ENCODE data around the gene CLIP4. TPM values are rescaled to one million over a fixed set of nuclear protein-coding genes. Genes with fewer than 3 reads are reported as not detected.

Gene CLIP4
- total RNA-seq, 1 donor: 73.5 TPM

DNA sequence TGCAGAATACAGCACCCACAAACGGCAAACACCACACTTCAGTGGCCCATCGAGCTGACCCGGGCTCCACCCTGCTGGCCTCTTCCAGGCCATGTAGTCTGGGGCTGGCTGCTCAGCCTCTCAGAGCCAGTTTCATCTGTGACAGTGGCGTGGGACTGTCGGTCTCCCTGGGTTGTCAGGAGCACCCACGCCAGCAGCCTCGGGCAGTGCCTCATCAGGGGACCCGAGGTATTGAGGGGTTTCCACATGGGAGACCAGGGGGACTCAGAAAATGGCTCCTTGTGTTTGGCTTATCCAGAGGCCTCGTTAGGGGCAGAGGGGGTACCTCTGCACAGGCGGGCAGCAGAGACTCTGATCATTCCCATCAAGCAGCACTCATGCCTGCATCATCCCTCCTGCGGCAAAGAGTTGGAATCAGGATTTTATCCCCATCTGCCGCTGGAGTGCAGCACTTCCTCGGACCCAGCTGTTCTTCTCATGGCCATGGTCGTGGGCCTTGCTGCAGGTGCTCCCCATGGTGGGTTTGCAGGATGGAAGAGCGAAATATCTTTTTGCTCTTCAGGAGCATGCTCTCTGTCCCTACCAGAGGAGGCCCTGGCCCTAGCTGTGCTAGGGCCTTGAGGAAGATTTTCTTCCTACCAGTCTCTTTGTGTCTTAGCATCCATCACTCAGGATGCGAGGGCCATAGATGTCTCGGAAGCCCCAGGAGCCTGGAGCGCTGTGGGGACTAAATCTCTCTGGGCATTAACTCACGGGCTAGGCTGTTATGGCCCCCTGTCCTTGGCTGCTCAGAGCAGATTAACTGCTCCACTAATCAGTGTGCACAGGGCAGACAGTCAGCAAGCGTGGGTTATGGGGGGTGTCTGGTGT is 100.8 kb downstream of the CLIP4 start:
- no peak overlapping the region for H3K4me3 ChIP-seq (ENCODE audit: low read depth, low read length)
- DNase-seq (ENCODE audit: low read depth): no peak
- TF ChIP-seq, protein P1, sequence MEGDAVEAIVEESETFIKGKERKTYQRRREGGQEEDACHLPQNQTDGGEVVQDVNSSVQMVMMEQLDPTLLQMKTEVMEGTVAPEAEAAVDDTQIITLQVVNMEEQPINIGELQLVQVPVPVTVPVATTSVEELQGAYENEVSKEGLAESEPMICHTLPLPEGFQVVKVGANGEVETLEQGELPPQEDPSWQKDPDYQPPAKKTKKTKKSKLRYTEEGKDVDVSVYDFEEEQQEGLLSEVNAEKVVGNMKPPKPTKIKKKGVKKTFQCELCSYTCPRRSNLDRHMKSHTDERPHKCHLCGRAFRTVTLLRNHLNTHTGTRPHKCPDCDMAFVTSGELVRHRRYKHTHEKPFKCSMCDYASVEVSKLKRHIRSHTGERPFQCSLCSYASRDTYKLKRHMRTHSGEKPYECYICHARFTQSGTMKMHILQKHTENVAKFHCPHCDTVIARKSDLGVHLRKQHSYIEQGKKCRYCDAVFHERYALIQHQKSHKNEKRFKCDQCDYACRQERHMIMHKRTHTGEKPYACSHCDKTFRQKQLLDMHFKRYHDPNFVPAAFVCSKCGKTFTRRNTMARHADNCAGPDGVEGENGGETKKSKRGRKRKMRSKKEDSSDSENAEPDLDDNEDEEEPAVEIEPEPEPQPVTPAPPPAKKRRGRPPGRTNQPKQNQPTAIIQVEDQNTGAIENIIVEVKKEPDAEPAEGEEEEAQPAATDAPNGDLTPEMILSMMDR (IDR thresholded peaks at IDR 0.05; ENCODE audit: insufficient read depth, low read length): no peak

DNA sequence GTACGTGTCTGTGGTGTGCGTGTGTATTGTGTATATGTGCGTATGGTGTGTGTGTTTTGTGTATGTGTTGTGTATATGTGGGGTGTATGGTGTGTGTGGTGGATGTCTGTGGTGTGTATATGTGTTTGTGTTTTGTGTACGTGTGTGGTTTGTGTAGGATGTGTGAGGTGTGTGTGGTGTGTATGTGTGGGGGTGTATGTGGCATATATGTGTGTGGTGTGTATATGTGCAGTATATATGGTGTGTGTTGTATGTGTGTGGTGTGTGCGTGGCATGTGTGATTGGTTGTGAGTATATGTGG is 101.3 kb downstream of the CLIP4 start:
- no peak for DNase-seq (ENCODE audit: low read depth)
- TF ChIP-seq, protein P1 (IDR thresholded peaks at IDR 0.05; ENCODE audit: insufficient read depth, low read length): no peak
- no peak overlapping the region for H3K4me3 ChIP-seq (ENCODE audit: low read depth, low read length)

DNA sequence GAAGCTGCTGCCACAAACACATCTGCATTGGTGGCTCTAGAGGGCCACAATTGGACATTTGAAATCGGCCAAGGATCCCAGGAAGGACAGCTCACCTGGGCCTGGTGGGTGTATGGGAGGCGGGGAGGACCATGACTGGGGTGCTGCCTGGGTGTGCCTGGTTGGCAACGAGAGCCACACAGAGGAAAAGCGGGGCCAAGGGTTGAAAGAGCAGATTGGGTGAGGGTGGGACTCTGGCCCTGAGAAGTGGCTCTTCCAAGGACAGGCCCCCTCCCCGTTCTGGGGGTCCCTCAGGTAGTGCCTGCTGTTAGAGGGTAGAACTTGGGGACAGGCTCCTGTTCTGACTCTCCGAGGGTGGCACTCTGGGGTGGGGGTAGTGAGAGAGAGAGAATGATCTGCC is 102.9 kb downstream of the CLIP4 start:
- TF ChIP-seq, protein P1 (IDR thresholded peaks at IDR 0.05; ENCODE audit: insufficient read depth, low read length): no peak
- no peak overlapping the region for H3K4me3 ChIP-seq (ENCODE audit: low read depth, low read length)
- DNase-seq (ENCODE audit: low read depth): no peak

DNA sequence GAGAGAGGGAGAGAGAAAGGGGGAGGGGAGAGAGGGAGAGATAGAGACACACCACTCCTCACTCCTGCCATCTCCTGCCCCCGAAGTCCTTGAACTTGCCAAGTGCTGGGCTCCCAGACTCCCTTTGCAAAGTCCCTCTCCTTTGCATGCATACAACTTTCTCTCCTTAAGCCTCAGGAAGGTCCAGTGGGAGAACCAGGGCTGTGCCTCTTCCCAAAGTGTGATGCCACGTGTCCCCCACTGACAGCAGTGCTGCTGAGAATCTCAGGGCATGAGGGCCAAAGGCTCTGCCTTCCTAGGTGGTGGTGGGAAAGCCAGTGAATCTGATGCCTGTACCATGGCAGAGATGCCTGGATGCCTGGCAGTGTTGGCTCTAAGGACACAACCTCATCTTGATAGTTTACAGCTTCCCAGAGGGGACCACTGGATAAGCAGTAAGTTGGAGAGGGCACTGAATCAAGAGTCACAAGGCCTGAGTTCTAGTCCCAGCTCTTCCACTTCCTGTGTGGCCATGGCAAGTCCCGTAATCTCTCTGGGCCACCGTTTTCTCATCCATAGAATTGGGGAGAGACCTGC is 103.4 kb downstream of the CLIP4 start:
- DNase-seq (ENCODE audit: low read depth): no peak
- TF ChIP-seq, protein P1 (IDR thresholded peaks at IDR 0.05; ENCODE audit: insufficient read depth, low read length): no peak
- H3K4me3 ChIP-seq (ENCODE audit: low read depth, low read length): no peak overlapping the region

DNA sequence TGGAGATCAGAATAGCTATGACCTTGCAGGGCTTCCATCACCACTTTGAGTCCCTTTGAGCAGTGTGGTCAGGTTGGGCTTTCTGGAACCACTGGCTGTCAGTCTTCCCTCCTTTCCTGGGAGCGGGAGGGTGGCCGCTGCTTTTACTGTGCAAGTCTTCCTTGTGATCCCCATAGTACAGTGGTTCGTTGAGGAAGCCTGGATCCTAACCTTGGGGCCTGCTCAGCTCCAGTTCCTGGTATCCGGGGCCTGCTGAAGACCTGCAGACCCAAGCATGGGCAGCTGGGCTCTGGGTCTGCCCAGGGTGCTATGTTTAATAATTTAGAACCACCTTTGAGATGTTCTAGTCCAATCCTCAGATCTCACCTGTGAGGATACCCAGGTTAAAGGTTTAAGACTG is 104.2 kb downstream of the CLIP4 start:
- no peak overlapping the region for H3K4me3 ChIP-seq (ENCODE audit: low read depth, low read length)
- no peak for DNase-seq (ENCODE audit: low read depth)
- TF ChIP-seq, protein P1 (IDR thresholded peaks at IDR 0.05; ENCODE audit: insufficient read depth, low read length): no peak

DNA sequence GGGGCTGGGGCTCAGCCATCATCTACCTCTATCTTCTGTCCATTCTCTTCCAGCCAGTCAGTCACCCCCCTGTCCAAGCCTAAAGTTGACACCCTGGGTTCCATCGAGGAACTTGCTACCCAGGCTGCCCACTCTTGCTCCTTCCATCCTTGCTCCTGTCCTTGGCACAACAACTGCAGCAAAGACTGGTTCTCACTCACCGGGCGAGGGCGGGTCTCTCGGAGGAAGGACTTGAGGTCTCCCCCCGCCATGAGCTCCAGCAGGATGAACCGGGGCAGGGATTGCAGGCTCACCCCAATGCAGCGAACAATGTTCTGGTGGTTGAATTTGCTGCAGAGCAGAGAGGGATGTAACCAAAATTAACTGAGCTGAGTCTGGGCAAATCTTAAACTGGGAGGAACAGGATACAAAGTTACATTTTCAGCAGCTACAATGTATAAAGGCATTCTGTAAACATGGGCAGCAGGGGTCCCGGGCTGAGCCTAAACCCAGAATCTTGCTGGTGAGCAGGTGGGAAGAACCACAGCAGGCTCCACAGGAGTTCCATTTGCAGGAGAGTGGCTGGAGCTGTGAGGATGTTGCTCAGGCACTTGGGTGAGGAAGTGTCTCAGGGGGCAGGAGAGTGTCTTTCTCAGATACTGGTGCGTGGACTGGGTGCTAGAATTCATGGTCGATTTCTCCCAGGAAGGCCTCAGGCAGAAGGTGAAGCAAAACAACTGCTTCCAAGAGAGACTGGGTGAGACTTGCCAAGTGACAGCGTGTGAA is 105.5 kb downstream of the CLIP4 start:
- DNase-seq (ENCODE audit: low read depth): no peak
- TF ChIP-seq, protein P1 (IDR thresholded peaks at IDR 0.05; ENCODE audit: insufficient read depth, low read length): no peak
- no peak overlapping the region for H3K4me3 ChIP-seq (ENCODE audit: low read depth, low read length)

Measured in fibroblast of the aortic adventitia (primary cell).